ENCODE measurements around the gene TACC2.

- TF ChIP-seq, protein P1, sequence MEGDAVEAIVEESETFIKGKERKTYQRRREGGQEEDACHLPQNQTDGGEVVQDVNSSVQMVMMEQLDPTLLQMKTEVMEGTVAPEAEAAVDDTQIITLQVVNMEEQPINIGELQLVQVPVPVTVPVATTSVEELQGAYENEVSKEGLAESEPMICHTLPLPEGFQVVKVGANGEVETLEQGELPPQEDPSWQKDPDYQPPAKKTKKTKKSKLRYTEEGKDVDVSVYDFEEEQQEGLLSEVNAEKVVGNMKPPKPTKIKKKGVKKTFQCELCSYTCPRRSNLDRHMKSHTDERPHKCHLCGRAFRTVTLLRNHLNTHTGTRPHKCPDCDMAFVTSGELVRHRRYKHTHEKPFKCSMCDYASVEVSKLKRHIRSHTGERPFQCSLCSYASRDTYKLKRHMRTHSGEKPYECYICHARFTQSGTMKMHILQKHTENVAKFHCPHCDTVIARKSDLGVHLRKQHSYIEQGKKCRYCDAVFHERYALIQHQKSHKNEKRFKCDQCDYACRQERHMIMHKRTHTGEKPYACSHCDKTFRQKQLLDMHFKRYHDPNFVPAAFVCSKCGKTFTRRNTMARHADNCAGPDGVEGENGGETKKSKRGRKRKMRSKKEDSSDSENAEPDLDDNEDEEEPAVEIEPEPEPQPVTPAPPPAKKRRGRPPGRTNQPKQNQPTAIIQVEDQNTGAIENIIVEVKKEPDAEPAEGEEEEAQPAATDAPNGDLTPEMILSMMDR (IDR thresholded peaks at IDR 0.05; ENCODE audit: insufficient read depth, low read depth, low read length): no peak
- no peak for TF ChIP-seq EZH2 (IDR thresholded peaks at IDR 0.05; ENCODE audit: insufficient read depth, low read length)
These were observed 293.9 kb downstream of the TACC2 start for GRCh38 chr10:122282909-122283308.

All from astrocyte (in vitro differentiated cells and primary cell).